ENCODE measurements around the gene HSD17B12.
"Not testable (repeated sequence)": the region's sequence is repeated elsewhere in the genome, so short reads cannot be mapped to it uniquely, and the experiment has no call there.

Gene HSD17B12

DNA sequence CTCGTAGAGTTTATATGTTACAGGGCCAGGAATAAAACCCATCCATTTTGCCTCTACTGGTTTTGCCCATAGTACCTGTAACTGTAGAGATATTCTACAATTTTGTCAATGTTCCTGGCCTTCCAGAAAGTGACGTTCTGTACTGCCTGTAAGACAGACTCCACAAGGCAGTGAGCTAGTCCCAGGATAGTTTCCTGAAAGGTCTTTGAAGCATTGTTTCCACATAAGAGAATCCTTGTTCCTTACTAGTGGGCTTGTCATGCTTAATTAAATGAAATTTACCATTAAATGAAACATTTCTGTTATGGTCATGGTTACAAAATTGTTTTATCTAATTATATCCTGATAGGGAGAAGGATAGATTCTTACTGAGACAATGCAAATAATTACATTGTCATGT is 80.4 kb downstream of the HSD17B12 start:
- peaks cover 0 to 7% (median 0%) of the 10 kb centered on the region in 3 donors for H3K9me3 ChIP-seq
- intact Hi-C loops (cut with DNase I; ENCODE audit: low total_unique reads): no loop called here
- H3K4me3 ChIP-seq: no peak overlapping the region
- no peak for DNase-seq
- no peak overlapping the region for H3K27ac ChIP-seq
- no peaks in the 10 kb centered on the region for H3K27me3 ChIP-seq
- H3K4me1 ChIP-seq: no peaks in the 10 kb centered on the region
- H3K36me3 ChIP-seq: peaks cover 0 to 18% (median 0%) of the 10 kb centered on the region in 3 donors
- TF ChIP-seq, protein P1, sequence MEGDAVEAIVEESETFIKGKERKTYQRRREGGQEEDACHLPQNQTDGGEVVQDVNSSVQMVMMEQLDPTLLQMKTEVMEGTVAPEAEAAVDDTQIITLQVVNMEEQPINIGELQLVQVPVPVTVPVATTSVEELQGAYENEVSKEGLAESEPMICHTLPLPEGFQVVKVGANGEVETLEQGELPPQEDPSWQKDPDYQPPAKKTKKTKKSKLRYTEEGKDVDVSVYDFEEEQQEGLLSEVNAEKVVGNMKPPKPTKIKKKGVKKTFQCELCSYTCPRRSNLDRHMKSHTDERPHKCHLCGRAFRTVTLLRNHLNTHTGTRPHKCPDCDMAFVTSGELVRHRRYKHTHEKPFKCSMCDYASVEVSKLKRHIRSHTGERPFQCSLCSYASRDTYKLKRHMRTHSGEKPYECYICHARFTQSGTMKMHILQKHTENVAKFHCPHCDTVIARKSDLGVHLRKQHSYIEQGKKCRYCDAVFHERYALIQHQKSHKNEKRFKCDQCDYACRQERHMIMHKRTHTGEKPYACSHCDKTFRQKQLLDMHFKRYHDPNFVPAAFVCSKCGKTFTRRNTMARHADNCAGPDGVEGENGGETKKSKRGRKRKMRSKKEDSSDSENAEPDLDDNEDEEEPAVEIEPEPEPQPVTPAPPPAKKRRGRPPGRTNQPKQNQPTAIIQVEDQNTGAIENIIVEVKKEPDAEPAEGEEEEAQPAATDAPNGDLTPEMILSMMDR (IDR thresholded peaks at IDR 0.05): no peak

DNA sequence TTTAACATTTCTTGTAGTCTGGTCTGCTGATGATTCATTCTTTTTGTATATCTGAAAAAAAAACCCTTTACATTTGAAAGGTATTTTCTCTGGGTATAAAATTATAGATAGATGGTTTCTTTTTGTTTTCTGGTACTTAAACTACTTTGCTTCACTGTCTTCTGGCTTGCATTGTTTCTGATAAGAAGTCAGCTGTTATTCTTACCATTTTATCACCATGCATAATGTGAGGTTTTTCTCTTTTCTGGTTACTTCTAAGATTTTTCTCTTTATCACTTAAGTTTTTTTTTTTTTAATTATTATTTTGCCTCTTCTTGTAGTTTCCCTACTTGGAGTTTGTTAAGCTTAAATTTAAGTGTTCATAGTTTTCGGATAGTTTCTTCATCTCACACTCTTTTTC is 84.7 kb downstream of the HSD17B12 start:
- DNase-seq: no peak
- Histone ChIP-seq H3K27me3 (no peaks in the 10 kb centered on the region), H3K36me3 (peaks cover 0 to 7% (median 0%) of the 10 kb centered on the region in 3 donors), H3K27ac (no peak overlapping the region), H3K4me3 (no peak overlapping the region), H3K9me3 (peaks cover 0 to 7% (median 0%) of the 10 kb centered on the region in 3 donors), H3K4me1 (no peaks in the 10 kb centered on the region)
- intact Hi-C loops (cut with DNase I; ENCODE audit: low total_unique reads): no loop called here
- TF ChIP-seq, protein P1 (IDR thresholded peaks at IDR 0.05): no peak

DNA sequence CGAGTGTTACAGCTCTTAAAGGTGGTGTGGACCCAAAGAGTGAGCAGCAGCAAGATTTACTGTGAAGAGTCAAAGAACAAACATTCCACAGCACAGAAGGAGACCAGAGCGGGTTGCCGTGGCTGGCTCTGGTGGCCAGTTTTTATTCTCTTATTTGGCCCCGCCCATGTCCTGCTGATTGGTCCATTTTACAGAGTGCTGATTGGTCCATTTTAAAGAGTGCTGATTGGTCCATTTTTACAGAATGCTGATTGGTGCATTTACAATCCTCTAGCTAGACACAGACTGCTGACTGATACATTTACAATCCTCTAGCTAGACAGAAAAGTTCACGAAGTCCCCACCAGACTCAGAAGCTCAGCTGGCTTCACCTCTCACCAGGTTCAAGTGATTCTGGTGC is 88.1 kb downstream of the HSD17B12 start:
- DNase-seq; H3K9me3 ChIP-seq; H3K4me1 ChIP-seq; H3K27ac ChIP-seq; H3K36me3 ChIP-seq; intact Hi-C loops (cut with DNase I; ENCODE audit: low total_unique reads); H3K27me3 ChIP-seq; H3K4me3 ChIP-seq: not testable (repeated sequence)

DNA sequence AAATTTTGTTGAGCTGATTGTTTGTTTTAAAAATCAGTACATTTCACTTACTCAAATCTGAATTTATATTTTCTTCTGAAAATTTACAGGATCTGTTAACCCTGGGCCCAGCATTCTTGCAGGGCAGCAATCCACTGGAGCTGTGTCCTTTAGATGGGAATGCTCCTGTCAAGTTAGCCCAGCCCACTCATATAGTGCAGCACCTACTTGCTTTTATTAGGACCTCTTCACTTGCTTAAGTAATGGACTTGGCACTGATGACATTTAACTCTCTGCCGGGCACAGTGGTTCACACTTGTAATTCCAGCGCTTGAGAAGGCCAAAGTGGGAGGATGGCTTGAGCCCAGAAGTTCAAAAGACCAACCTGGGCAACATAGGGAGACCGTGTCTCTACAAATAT is 89.6 kb downstream of the HSD17B12 start:
- no peak overlapping the region for H3K4me3 ChIP-seq
- peaks cover 0 to 3% (median 0%) of the 10 kb centered on the region in 3 donors for H3K36me3 ChIP-seq
- intact Hi-C loops (cut with DNase I; ENCODE audit: low total_unique reads): no loop called here
- no peak overlapping the region for H3K27ac ChIP-seq
- H3K9me3 ChIP-seq: no peaks in the 10 kb centered on the region
- no peak for DNase-seq
- H3K4me1 ChIP-seq: no peaks in the 10 kb centered on the region
- H3K27me3 ChIP-seq: no peaks in the 10 kb centered on the region
- TF ChIP-seq, protein P1 (IDR thresholded peaks at IDR 0.05): no peak

DNA sequence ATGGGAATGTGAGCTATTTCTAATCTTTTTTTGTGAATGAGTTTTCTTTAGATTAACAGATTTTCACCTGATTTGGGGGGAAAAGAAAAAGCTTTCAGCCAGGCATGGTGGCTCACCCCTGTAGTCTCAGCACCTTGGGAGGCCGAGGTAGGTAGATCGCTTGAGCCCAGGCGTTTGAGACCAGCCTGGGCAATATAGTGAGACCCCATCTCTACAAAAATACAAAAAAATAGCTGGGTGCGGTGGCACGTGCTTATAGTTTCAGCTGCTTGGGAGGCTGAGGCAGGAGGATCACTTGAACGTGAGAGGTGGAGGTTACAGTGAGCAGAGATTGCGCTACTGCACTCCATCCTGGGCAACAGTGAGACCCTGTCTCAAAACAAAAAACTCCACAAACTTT is 92.2 kb downstream of the HSD17B12 start:
- Histone ChIP-seq H3K4me1 (no peaks in the 10 kb centered on the region), H3K9me3 (no peaks in the 10 kb centered on the region), H3K27me3 (no peaks in the 10 kb centered on the region), H3K27ac (no peak overlapping the region), H3K36me3 (peaks cover 0 to 3% (median 0%) of the 10 kb centered on the region in 3 donors), H3K4me3 (no peak overlapping the region)
- no peak for DNase-seq
- intact Hi-C loops (cut with DNase I; ENCODE audit: low total_unique reads): no loop called here
- TF ChIP-seq, protein P1 (IDR thresholded peaks at IDR 0.05): no peak

DNA sequence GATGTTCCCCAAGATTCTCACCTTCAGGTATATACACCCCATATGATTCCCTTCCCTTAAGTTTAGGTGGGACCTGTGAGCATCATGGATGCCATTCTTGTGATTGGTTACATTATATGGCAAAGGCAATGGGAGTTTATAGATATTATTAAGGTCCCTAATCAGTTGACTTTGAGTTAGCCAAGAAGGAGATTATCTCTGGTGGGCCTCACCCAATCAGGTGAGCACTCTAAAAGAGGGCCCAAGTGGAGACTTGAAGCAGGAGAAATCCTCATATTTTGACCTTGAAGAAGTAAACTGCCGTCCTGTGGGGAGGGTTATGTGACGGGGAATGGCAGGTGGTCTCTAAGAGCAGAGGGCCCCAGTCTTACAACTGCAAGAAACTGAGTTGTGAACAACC is 94.2 kb downstream of the HSD17B12 start:
- Histone ChIP-seq H3K4me1 (no peaks in the 10 kb centered on the region), H3K27me3 (no peaks in the 10 kb centered on the region), H3K36me3 (peaks cover 0 to 3% (median 0%) of the 10 kb centered on the region in 3 donors), H3K9me3 (no peaks in the 10 kb centered on the region), H3K4me3 (no peak overlapping the region), H3K27ac (no peak overlapping the region)
- intact Hi-C loops (cut with DNase I; ENCODE audit: low total_unique reads): no loop called here
- DNase-seq: no peak
- TF ChIP-seq, protein P1 (IDR thresholded peaks at IDR 0.05): no peak
